HG02840 (cell line): Measurements from ENCODE around the gene CRK.
A peak's percentile ranks its signal among the peaks of the same experiment; 100 is the strongest.

Experiments
- ATAC-seq: cut with Tn5 transposase; IDR thresholded peaks from one replicate; pipeline ENCODE4 v1.9.1; 2021; ENCODE audit warnings: mild to moderate bottlenecking, moderate library complexity, moderate number of reproducible peaks; ENCODE audit not compliant: unreplicated experiment, low FRiP score

CRK gene

GRCh38 chr17:1486802-1487695 lies 31.0 kb upstream of the CRK start:
- ATAC-seq = no peak

DNA sequence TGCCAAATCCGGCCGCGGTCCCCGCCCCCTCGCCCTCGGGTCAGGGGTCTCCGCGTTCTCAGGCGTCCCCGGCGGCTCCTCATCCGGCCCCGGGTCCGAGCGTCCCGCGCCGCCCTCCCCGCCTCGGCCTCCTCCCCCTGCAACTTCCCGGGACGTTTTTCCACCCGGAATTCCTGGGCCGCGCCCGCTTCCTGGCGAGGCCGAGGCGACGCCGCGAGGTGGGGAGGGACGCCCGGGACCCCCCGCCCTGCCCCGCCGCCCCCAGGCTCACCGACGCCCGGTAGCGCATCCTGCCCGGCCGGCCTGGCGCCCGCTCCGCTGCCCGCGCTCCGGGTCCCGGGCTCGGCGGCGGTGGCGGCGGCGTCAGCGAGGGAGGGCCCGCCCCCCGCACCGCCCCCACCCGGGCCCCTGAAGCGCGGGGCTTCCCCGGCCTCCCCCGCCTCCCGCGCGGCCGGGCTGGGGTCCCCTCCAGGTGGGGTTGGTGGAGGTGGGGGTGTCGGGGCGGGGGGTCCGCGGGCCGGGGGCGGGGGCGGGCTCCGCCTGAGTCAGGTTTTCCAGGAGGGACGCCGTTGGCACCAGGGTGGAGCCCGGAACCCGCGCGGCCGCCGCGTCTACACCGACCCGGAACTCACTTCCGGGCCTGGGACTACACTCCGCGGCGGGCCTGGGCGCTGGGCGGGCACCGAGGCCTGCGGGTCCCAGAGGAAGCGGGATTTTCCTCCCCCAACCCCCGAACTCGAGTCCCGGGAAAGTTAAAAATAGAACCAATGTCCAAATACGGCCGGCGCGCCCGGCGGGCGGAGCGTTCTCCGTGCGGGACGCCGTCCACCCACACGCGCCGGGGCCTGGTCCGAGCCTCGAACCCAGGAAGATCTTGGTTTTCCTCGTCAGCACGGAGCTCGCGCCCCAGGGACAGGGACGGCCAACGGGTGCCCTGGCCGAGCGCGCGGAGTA lies 29.7 kb upstream of the CRK start:
- peak; percentile 28 for ATAC-seq

DNA sequence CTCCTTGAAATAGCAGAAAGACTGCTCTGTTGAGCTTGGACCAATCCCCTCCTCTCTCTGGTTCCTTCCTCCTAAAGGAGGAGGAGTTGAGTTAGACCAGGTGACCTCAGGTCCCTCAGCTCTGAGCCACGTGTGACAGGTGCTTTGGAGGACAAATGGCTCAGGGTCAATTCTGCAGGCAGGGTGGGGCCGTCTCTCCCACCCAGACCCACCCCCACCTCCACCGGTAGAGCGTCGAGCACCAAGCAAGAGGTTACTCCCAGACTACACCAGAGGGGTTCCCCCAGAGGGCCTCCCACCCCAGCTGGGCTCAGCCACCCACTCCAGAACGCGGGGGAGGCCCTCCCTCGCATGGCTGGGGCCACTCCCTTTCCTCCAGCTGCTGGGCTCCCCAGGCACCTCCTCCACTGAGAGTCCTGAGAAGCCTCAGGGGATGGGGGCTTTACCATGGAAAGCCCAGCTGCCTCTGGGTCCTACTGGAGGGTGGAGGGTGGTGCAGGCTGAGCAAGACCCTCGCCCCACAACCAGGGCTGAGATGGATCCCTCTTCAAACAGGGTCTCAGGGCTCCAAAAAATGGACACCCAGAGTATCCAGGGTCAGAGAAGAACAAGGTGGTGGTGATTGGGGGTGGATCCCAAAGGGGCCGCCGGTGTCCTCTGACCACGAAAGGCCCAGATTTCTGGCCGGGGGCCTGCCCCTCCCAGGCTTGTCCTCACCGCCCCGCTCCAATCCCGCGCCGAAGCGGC lies 28.8 kb upstream of the CRK start:
- ATAC-seq = peak; percentile 38

- ATAC-seq = no peak
Observed at GRCh38 chr17:1484060-1484535, 28.1 kb upstream of the CRK start.

- ATAC-seq = no peak
Observed at GRCh38 chr17:1482680-1483079, 26.6 kb upstream of the CRK start.

GRCh38 chr17:1481736-1482135 lies 25.7 kb upstream of the CRK start:
- no peak for ATAC-seq

DNA sequence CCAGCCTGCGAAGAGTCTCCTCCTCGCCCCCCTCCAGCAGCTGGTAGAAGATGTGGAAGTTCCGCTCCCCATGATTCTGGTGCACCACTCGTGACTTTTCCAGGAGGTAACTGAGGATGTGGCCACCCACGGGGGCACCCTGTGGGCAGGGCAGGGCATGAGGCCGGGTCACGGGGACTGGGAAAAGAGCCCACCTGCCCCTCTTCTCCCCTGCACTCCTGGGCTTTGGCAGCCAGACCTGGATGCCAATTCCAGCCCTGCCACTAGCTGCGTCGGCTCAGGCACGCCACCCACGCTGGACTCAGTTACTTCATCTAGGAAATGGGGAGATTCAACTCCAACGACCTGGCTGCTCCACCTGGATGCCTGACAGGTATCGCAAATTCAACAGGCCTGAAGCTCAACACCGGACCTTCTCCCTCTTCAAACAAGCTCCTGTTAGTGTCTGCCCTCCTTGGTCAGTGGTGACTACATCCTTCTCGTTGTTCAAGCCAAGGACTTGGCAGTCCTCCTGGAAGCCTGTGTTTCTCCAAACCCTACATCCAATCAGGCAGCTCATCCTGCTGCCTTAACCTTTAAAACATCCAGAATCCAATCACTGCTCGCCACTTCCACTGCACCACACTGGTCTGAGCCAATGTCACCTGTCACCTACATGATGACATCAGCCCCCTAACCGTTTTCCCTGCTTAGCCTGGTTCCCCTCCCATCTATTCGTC lies 24.9 kb upstream of the CRK start:
- no peak for ATAC-seq

DNA sequence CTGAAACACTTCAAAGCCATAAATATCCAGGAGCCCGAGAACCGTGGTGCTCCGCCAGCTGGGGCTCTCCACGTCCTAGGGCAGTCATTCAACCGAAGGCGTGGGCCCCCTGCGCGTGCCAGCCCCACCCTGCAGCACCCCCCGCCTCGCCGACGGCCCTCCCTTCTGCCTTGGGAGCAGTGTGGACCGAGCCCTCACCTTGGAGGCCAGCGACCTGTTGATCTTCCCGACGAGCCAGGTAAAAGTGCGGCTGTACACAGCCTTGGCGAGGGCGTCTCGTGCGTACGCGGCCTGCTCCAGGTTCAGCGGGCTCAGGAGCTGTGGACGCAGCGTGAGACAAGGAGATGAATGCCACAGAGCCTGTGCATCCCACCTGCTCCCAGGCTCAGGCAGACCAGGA lies 22.4 kb upstream of the CRK start:
- ATAC-seq = no peak

DNA sequence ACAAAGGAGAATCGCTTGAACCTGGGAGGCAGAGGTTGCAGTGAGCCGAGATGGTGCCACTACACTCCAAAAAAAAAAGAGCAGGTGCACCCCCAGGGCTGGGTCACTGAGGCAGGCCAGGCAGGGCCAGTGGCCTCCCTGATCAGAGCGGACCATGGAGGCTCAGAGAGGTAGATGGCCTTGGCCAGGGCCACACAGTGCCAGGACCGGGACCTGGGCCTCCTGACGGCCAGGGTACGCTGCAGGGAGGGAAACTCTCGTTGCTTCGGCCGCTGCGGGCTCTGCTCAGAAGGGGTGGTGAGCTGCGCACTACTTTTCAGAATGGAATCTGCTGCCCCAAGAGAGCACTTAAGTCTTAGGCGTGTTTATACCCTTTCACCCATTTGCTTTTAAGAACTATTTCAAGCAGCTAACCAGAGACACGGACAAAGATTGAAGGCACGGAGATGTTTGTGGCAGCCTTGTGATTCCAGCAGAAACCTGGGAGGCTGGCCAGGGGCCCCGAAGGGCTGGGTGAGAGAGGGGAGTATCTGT lies 19.4 kb upstream of the CRK start:
- ATAC-seq = no peak

DNA sequence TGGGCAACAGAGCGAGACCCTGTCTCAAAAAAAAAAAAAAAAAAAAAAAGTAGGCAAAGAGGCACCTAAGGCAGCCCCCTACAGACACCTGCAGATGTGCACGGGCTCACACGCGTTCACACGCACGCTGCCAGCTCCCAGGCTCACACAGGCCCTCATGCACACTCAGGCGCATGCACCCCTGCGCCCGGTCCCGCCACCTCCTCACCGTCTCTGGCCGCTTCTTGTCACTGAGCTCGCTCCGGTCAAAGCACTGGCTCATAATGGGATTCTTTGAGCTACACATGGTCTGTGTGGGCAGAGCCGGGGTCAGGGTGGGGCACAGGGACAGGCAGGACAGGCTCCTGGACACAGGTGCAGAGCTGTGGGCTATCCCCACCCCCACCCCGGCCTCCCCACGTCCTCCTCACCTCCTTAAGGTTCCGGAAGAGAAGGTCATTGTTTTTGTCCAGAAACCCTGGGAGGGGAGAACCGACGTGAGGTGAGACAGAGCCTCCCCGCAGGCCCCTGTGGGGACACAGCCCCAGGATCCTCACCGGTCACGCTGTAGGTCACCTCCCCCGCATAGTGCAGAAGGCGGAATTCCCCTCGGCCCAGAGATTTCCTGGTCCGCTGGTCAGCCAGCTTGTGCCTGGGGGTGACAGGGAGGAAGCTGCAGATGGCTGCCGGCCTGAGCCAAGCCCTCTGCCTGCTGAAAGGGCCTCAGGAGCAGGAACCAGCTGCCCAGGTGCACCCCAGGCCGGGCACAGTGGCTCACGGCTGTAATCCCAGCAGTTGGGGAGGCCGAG lies 18.6 kb upstream of the CRK start:
- ATAC-seq = no peak

- no peak for ATAC-seq
Observed at GRCh38 chr17:1473841-1474240, 17.8 kb upstream of the CRK start.

- no peak for ATAC-seq
Observed at GRCh38 chr17:1473170-1473569, 17.1 kb upstream of the CRK start.

GRCh38 chr17:1471911-1472821 lies 16.1 kb upstream of the CRK start:
- ATAC-seq = no peak

GRCh38 chr17:1471490-1471889 lies 15.5 kb upstream of the CRK start:
- ATAC-seq = no peak

DNA sequence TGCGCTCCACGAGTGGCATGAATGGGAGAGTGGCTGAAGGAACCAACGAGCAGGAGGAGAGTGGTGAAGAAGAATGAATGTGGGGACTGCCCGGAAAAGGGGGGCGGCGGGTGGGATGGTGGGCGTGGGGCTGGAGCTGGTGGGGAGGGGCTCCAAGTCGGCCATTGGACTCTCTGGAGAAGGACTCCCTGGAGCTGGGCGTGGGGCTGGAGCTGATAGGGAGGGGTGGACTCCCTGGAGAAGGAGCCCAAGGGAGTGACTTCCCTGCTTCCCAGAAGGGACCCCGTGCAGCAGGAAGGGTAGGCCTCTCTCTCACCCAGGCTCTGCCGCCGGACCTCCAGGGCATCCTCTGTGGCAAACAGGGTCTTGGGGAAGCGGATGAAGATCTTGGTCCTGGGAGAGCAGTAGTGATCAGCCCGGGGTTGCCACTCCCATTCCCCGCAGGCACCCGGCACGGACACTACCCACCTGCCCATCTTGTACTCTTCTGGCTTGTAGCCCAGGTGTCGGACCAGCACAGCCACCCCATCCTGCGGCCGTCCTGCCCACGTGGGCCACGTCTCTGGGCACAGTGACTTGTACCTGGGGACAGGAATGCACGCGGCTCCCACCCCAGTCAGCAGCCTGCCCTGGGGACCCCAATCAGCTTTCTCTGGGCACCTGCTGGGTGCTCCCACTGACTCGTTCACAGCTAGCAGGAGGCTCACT lies 14.9 kb upstream of the CRK start:
- no peak for ATAC-seq

- no peak for ATAC-seq
Observed at GRCh38 chr17:1470071-1470754, 14.2 kb upstream of the CRK start.
